ENCODE data around the gene KCNT1. TPM values are rescaled to one million over a fixed set of nuclear protein-coding genes. Genes with fewer than 3 reads are reported as not detected.

Gene KCNT1
- total RNA-seq, 6 experiments from 2014 or later, result not detected

GRCh38 chr9:135674977-135675376 lies 27.0 kb upstream of the KCNT1 start:
- no peak for TF ChIP-seq CTCF (IDR thresholded peaks at IDR 0.05)
- DNase-seq, result no peak
- H3K9me3 Mint-ChIP-seq, result no peaks in the 10 kb centered on the region; the same call in 1 of the 2 replicates
- H3K27me3 Mint-ChIP-seq (ENCODE audit: insufficient read depth), result peaks cover 2% of the 10 kb centered on the region; the same call in 1 of the 2 replicates
- H3K36me3 Mint-ChIP-seq (ENCODE audit: low read depth), result no peaks in the 10 kb centered on the region
- no peak overlapping the region for H3K4me3 Mint-ChIP-seq
- no peak overlapping the region for H3K27ac Mint-ChIP-seq
- H3K4me1 Mint-ChIP-seq (ENCODE audit: low read depth), result no peaks in the 10 kb centered on the region

- no peak overlapping the region for H3K27ac Mint-ChIP-seq
- H3K27me3 Mint-ChIP-seq (ENCODE audit: insufficient read depth), result peaks cover 2% of the 10 kb centered on the region; the same call in 1 of the 2 replicates
These were observed 25.1 kb upstream of the KCNT1 start for GRCh38 chr9:135676891-135677290.

GRCh38 chr9:135677641-135678168 lies 24.3 kb upstream of the KCNT1 start:
- no peaks in the 10 kb centered on the region for H3K36me3 Mint-ChIP-seq (ENCODE audit: low read depth)
- H3K27ac Mint-ChIP-seq, result no peak overlapping the region
- no peak overlapping the region for H3K4me3 Mint-ChIP-seq
- no peak for DNase-seq
- TF ChIP-seq CTCF (IDR thresholded peaks at IDR 0.05), result no peak
- H3K9me3 Mint-ChIP-seq, result no peaks in the 10 kb centered on the region
- peaks cover 4% of the 10 kb centered on the region for H3K27me3 Mint-ChIP-seq (ENCODE audit: insufficient read depth)
- no peaks in the 10 kb centered on the region for H3K4me1 Mint-ChIP-seq (ENCODE audit: low read depth)

More at GRCh38 chr9:135676891-135677290, 25.1 kb upstream of the KCNT1 start:
- no peak for DNase-seq
- Mint-ChIP-seq H3K36me3 (ENCODE audit: low read depth) (no peaks in the 10 kb centered on the region), H3K9me3 (no peaks in the 10 kb centered on the region; the same call in 1 of the 2 replicates), H3K4me3 (no peak overlapping the region), H3K4me1 (ENCODE audit: low read depth) (no peaks in the 10 kb centered on the region)
- no peak for TF ChIP-seq CTCF (IDR thresholded peaks at IDR 0.05)

- Mint-ChIP-seq H3K27ac (no peak overlapping the region), H3K36me3 (ENCODE audit: low read depth) (no peaks in the 10 kb centered on the region), H3K4me3 (no peak overlapping the region), H3K4me1 (ENCODE audit: low read depth) (no peaks in the 10 kb centered on the region), H3K9me3 (no peaks in the 10 kb centered on the region), H3K27me3 (ENCODE audit: insufficient read depth) (peaks cover 4% of the 10 kb centered on the region)
- DNase-seq, result no peak
- no peak for TF ChIP-seq CTCF (IDR thresholded peaks at IDR 0.05)
These were observed 23.6 kb upstream of the KCNT1 start for GRCh38 chr9:135678236-135679017.

- H3K27ac Mint-ChIP-seq, result no peak overlapping the region
- H3K36me3 Mint-ChIP-seq (ENCODE audit: low read depth), result no peaks in the 10 kb centered on the region
- no peaks in the 10 kb centered on the region for H3K4me1 Mint-ChIP-seq (ENCODE audit: low read depth)
- no peak overlapping the region for H3K4me3 Mint-ChIP-seq
- H3K27me3 Mint-ChIP-seq (ENCODE audit: insufficient read depth), result peaks cover 5% of the 10 kb centered on the region
- TF ChIP-seq CTCF (IDR thresholded peaks at IDR 0.05), result no peak
- no peaks in the 10 kb centered on the region for H3K9me3 Mint-ChIP-seq
- DNase-seq, result no peak
These were observed 21.9 kb upstream of the KCNT1 start for GRCh38 chr9:135680056-135680455.
